HG03378 (cell line): Measurements from ENCODE around the gene ADAMTSL1.

ENCODE experiments used
- ATAC-seq: cut with Tn5 transposase; IDR thresholded peaks from one replicate; pipeline ENCODE4 v1.9.1; 2021; ENCODE audit warnings: mild to moderate bottlenecking, moderate library complexity; ENCODE audit not compliant: unreplicated experiment

The ADAMTSL1 gene

DNA sequence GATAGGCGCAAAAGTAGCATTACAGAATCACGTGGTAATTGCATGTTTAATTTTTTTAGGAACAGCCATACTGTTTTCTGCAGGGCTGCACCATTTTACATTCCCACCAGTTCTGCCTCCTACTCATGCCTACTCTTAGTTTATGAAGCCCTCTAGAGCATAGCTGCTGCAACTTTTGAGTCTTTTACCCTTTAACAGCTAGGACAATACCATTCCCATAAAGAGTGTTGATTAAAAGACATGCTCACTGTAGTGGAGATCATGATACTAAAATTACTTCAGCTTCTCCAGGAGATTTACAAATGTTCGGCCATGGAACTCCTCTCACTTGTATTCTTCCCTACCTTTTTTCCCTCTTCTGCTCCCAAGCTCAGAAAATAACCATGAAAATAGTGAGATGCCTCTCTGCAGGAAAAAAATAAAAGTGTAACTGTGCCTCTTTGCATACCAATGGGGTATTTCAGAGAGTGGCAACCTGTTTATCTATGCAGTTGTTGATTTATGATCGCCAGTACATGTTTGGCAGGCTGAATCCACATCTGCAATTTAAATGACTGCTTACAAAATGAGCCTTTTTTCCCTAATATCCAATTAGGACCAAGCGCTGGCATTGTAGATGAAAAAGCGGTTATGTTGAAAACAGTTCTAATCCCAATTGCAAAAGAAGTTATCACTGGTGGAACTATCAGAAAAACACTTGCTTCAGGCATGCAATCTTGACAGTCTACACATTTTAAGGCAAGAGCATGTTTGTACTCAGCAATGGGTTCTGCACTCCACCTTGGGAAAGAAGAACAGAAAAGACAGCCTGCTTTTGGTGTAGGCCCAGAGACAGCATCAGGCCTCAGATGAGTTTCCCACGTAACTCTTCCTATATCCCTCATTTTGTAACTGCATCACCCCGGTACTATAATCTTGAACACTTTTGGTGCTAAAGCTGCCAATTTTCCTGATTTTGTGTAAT, 131.1 kb downstream of the ADAMTSL1 start:
- ATAC-seq, result no peak

DNA sequence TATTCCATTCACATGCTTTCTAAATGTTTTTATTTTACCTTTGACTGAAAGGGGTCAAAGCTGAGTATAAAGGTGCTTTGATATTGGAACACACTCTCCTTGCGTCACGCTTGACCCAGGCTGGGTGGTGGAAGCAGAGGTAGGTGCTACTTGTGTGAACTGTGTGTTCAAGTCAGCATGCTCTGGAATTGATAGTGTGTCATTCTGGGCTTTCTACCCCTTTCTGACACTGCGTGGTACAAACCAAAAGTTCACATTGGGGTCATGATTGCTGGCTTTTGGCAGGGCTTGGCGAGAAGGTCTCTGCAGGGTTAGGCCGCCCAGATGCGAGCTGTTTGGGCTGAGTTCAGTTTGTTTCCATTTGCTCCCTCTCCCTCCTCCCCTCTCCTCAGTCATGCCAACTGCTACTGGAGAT, 131.8 kb downstream of the ADAMTSL1 start:
- ATAC-seq, result no peak

DNA sequence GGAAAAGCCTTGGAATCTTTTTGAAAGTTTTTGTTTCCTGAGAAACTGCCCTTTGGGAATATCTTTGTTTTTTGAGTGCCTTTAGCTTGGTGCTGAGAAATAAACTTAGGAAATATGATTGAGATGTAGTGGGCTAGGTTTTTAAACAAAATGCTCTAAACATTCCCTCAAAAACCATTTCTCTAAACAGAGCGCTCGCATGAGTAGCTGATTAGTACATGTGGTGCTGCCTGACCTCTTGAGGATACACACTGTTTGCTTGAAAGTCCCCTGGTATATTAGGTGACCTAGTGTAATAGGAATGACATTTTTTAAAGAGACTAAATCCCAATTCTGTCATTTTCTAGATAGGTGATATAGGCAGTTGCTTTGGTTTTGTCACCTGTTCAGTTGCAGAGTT, 132.3 kb downstream of the ADAMTSL1 start:
- no peak for ATAC-seq

DNA sequence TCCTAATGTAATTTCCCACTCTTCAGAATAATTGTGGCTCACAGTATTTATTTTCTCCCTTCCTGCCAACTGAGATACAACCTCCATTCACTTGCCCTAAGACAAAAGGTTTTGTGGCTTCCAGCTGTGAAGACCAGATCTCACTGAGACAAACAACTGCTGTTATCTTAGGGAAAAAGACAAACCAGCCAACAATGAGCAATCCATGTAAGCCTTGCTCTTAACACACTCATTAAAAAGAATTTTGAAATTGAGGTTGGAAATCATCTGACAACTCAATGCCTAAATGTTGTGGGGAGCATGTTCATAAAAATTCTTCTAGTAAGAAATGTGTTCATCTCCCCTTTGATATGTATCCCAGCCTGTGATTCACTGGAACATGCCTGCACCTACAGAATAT, 132.9 kb downstream of the ADAMTSL1 start:
- no peak for ATAC-seq

DNA sequence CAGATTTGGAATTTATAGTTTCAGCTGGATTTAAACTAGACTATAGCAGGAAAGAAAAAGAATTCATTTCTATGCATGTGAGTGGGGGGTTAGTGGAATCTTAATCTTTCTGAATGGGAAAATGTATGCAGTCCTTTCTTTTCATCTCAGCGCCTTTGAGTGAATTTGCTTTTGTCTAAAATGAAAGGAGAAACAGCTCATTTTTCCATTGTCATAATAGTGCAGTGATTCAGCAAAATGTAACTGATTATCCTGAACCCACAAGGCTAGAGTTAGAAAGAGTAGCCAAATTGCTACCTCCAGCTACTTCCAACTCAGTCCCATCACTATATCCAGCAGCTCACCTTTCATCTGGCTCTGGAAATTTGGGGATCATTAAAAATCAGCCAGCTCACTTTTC, 134.4 kb downstream of the ADAMTSL1 start:
- ATAC-seq, result no peak

DNA sequence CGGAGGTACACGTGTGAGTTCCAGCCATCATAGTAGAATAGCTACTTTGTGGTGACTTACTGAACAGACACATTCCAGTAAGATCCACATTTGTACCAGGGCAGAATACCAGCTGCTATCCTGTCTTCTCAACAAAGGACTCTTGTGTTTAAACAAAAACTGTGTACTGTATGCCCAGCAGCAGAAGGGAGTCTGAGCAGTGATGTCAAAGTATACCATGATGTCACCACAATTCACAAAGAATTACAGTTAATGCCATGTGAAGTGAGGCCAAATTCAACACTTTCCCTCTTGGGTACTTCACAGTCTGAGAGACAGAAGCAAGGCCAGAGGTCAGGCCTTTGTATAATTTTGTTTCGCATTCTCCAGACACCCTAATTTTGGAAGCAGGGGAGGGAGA, 137.0 kb downstream of the ADAMTSL1 start:
- no peak for ATAC-seq

DNA sequence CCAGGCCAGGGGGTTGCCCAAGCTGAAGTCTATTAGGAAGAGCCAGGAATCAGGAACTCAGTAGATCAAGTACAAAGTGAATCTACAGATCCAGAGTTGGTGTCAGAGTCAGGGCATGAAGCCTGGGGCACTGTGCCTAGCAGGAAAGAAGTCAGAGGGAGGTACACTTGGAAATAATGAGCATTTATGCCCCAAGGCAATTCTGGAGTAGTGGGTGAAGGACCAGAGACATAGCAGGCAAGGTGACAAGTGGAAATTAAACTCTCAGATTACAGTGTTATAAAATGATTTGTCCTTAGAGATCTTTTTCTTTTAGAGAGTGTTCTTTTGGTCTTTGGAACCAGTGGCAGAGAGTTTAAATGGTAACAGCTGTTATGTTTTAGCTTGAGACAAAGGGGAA, 138.0 kb downstream of the ADAMTSL1 start:
- no peak for ATAC-seq

DNA sequence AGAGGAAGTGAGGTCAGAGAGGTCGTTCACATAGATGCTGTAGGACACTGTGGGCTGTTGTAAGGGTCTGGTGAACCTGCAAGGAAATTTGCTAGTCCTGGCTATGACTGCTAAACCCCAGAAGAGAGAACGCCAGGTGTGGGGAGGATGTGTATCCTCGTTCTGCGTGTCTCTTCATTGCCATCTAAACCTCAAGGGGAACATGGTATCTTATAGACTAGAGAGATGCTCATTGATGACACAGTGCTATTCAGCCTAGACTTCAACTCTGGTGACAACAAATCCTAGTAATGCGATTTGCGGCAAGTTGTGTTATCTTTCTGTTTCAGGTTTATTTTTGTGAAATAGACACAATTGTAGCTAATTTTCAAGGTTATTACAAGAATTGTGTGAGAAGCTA, 140.2 kb downstream of the ADAMTSL1 start:
- ATAC-seq, result no peak

DNA sequence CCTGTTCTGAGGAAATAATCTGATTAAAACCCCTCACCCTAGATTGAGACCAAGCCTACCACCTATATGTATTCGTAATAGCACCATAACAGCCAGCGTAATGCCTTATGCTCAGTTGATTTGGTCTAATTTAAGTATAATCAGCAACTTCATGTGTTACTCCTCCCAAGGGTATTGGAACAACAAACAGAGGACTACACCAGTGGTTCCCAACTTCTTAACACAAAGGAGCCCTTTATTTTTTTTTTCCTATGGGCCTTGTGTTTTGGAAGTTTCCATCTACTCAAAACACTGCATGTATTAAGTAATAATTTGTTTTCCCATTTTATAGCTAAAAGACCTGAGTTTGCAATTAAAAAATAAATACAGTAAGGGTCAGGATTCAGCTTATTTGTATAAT, 140.7 kb downstream of the ADAMTSL1 start:
- ATAC-seq, result no peak

DNA sequence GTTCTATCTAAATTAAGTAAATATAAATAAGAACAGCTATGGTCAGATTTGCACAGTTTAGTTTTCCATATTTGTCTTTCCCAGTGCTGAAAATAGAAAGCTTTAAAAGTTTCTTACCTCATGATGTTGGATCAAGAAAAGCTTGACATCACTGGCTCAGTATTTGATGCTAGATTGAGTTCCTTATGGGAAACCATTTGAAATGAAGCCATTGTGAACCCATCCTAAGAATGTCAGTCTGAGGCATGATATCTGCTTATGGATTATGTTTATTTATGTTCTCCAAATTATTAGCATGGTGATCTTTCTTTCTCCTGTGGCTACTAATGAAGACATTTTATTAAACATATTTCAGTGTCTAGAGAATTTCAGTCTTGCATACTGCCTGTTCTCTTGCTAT, 143.0 kb downstream of the ADAMTSL1 start:
- no peak for ATAC-seq

DNA sequence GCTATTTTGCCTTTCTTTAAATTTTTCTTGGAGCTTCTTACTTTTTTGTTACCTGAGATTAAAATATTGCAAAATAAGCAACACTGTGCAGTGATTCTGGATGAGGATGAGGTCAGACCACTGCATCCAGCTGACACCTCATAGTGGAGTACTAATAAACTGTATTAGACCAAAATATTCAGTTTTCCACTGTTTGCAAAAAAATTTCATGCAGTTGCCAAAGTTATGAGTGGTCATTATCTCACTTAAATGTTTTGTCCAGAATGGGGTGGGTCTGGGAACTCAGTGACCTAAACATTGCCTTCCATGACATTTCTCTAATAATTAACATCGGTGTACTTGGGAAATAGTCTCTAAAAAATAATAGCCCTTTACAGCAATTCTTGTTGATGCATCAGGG, 143.8 kb downstream of the ADAMTSL1 start:
- ATAC-seq, result no peak

DNA sequence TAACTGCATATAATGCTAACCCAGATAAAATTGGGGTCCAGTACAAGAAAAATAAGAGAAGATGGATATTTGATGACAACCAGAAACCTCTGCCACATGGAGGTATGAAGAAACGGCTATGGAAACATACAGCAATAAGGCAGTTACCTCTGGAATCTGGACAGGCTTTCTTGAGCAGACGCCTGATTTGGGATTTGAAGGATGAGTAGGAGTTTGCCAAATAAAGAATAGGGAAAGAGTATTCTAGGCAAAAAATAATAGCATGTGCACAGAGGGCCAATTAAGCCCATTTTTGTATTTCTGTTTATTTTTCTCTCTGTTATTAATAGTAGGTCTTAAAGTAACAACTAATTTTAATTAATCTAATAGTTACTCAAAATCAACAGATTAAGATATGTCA, 144.9 kb downstream of the ADAMTSL1 start:
- ATAC-seq, result no peak

DNA sequence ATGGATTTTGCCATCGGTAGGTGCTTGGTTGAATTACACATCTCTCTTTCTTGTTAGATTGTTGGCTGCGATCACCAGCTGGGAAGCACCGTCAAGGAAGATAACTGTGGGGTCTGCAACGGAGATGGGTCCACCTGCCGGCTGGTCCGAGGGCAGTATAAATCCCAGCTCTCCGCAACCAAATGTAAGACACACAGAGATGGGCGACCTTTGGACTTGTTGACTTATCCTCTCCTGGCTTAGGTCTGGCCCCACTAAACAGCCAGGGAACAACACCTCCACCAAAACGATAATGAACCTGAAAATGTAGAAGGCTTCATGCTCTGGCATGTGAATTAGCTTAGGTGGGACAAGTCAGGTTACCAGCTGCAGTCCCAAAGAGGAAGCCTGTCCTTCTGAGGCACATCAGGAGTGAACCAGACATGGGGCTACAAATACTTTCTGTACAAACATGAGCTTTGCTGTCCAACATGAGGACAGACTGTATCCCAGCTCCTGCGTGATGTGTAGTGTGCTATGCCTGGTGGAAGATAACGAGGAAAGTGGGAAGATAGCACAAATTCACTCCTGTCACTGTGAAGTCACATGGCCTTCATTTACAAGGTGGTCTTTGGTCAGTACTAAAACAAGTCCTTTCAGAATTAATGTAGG, 148.4 kb downstream of the ADAMTSL1 start:
- no peak for ATAC-seq

DNA sequence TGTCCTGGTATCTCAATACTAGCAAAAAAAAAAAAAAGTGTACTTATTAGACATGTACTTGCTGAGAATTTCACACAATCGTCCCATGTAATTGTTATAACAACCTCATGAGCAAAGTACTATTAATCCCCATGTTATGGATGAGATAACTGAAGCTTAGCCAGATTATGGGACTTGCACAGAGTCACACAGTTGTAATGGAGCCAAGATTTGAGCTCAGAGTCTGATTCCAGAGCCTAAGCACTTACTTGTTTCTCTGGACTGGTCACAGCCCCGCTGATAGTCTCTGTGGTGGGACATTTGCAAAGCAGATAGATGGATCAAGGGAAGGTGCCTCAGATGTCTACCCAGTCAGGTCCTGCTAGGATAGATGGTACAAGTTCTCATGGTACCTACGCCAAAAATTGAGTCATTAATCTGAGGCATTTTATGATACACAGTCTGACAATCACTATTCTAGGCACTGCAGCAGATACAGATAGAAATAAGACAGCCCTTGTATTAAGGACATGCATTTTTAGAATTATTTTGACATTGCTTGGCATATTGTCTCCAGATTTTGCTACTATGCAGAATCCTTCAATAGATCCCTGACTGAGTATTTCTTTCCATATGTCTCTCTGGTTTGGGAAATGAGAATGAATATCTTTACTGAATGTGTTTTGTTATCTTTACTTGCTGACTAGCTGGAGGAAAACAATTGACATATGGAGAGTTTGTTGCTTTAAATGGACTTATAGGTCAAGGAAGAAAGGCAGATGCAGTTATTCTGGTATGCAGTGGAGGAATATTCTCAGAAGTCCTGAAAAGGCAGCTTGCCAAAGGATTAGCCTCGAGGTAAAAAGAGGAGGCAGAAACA, 149.5 kb downstream of the ADAMTSL1 start:
- no peak for ATAC-seq

DNA sequence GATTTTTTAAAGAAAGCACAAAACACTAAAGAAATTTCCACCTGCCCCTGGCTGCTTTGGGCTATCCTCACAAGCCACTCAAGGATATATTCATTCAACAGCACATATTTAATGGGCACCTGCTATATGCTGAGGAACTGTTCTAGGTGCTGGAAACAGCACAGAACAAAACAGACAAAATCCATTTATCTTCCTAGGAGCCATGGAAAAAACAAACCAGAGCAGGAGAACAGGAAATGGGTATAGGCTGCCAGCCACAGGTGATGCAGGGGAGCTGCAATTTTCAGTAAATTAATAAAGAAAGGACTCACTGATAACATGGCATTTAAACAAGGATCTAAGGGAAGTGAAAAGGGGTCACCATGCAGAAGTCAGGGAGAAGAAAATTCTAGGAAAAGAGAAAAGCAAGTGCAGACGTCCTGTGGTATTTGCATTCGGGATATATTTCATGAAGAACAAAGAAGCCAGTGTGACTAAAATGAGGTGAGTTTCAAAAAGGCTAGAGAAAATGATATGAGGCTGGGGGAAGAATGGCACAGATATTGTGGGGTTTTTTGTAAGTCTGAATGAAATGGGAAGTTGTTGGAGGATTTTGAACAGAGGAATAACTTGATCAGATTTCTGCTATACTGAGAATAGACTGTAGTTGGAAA, 152.2 kb downstream of the ADAMTSL1 start:
- no peak for ATAC-seq

DNA sequence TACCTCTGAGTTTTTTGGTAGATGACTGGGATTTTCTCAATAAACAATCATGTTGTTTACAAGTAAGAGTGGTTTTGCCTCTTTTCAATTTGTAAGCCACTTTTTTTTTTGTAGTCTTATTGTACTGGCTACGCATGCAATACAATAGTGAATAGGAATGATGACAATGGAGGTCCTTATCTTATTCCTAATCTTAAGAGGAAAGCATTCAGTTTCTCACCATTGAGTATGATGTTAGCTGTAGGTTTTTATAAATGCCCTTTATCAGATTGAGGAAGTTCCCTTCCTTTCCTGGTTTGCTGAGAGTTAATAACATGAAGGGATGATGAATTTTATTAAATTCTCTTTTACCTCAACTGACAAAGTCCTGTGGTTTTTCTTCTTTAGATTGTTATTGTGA, 155.2 kb downstream of the ADAMTSL1 start:
- ATAC-seq, result no peak

DNA sequence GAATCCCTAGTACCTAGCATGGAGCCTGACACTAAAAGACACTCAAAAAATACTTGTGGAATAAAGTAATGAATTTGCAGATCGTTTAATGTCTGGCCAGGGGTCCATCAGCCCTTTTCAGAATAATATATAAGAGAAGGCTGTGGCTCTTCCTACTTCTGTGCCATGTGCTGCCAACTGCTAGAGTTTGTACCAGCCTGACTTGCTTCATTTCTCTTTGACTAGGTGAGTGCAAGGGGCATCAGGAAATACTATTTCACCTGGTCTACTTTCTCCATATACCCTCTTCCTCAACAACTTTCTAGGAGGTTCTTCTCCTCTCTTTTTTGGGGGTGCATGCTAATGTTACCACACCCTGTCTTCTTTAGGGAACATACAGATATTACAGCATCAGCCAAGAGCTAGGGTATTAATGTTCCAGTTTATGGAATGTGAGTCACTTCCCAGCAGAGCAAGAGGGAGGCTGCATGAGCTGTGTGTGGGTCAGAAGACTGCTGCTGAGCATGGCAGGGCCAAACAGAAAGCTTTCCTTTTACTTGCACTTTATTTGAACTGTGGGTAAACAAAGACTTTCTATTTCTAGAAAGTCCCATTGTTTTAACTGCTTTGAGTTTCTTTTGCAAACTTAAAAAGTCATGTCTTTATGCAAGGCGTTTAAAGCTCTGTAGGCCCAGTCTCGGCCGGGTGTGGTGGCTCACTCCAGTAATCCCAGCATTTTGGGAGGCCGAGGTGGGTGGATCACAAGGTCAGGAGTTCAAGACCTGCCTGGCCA, 158.9 kb downstream of the ADAMTSL1 start:
- no peak for ATAC-seq

DNA sequence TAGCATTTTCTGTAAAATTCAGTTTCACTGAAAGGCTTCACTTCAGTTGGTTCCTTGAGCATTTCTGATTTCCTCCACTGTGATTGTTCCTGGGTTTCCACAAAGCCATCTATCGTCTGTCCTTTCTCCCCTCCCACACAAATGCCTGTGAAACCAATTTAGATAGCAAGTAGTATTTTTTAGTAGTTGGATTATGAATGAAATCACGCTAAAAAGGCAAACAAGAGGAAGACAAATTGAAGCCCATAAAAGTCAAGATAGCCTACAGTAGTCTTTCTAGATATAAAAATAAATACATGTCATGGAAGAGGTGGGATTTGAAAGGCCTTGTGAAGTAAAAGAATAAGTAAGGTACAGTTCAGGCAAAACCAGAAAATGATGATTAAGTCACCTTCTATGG, 162.8 kb downstream of the ADAMTSL1 start:
- no peak for ATAC-seq

DNA sequence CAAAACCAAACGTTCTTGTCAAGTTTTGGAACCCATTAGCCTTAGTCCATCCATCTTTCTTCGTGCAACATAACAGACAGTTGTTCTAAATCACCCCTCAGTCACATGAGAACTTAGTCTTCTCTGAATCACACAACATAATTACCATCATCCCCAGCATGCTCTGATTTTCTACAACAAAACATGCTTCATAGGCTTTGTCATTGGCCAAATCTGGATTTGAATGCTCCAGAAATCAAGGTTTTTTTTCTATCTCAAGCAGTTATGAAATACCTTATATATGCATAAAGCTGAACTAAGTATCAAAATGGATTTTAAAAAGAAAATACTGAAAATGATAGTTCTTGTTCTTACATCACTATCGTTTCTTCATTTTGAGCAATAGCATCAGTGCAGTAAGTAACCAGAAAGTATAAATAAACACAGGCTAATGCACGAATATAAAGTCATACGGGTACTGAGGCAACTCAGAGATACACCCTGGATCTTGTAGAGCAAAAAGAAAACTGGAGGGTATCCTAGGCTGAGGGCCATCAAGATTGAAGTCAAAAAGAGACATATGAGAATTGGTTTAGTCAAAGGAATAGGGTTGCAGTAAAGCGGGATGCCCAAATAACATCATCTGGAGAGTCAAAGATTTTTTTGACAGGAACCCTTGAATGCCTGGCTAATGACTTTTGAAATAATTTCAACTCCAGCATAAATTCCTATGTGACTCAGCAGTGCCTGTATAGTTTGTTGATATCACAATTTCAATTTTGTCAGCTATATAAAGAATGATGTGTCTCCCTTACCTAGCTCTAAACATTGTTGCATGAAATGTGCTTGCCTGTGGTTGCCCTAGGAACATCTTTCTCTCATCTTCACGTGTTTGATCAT, 164.7 kb downstream of the ADAMTSL1 start:
- no peak for ATAC-seq
